GM21390 (cell line): ENCODE data around the gene CHAMP1.
"Not testable (repeated sequence)": the region's sequence is repeated elsewhere in the genome, so short reads cannot be mapped to it uniquely, and the experiment has no call there.

Experiments used
- ATAC-seq: cut with Tn5 transposase; IDR thresholded peaks from one replicate; pipeline ENCODE4 v1.9.1; 2021; ENCODE audit not compliant: unreplicated experiment

The CHAMP1 gene

DNA sequence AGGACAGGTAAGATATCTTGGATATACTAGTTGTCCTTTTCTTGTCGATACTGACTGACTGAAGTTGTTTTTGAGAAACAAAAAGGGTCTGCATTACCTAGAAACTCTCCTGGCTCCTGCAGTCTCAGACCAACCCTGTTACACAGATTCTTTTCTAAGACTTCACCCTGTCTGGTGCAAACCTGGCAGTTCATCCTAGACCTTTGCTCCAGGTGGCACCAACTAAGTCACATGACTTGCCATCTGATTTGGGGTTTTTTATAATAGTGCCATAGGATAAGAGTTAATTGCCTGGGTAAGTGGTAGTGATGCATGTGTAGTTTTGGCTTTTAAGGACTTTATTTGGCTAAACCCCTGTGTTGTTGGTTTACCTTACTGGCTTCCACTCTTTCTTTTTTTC, 14.3 kb downstream of the CHAMP1 start:
- no peak for ATAC-seq

DNA sequence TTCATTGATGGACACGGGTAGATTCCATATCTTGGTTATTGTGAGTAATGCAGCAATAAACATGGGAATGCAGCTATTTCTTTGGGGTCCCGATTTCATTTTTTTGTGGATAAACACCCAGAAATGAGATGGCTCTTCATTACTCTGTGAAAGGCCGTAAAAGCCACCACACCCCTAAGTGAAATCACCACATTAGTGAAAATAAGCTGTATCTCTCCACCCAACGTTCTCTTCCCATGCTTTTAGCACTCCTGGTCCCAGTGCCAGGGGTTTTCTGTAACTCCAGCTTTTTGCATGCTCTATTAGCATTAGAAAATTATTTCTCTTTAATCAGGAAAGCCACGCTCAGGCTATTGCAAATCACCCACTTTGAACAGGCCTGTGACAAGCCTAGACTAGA, 15.8 kb downstream of the CHAMP1 start:
- no peak for ATAC-seq

DNA sequence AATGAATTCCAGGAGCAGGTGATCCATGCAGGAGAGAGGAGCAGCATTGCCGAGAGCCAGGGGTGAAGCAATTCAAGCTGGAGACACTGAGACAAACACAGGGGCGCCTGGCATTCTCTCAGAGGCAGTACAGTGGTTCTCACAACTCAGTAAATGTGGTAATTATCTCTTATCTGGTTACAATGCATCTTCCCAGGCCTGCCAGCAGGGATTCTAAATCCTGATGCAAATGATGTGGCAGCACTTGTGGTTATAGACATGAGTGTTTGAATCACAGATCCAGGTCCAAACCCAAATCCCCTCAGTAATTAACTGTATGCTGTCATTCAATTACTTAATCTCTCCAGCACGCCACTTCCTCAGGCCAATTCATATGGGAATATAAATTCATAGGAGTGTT, 19.6 kb downstream of the CHAMP1 start:
- ATAC-seq, result not testable (repeated sequence)

DNA sequence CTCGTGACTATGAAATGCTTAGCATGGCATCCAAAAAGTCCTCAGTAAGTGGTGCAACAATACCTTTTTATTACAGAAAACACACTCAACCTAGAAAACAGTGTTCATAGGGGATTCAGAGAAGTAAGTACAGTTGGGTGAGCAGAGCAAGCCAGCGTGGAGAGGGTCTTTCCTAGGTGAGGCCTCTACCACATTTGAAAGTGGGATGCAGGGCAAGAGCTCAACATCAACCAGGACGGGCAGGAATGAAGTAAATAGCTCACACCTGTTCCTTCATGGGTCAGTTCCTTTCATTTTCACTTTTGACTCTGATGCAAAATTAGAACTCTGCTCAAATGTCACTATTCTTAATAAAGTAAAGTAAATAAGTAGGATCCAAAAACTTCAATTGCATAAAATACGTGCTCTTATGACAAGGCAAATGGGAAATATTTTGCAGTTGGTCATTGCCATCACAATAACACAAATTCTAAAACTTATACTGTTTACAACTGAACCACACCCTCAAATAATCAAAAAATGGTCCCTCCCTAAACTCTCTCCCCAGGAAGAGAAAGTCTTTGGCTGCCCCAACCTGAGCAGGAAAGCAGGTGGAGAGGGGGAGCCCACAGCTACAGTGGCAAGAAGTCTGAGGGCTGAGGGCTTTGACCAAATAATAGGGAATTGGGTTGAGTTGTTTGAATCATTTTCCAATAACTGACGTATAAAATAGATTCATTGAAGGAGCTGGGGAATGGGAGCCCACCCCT, 20.2 kb downstream of the CHAMP1 start:
- no peak for ATAC-seq

DNA sequence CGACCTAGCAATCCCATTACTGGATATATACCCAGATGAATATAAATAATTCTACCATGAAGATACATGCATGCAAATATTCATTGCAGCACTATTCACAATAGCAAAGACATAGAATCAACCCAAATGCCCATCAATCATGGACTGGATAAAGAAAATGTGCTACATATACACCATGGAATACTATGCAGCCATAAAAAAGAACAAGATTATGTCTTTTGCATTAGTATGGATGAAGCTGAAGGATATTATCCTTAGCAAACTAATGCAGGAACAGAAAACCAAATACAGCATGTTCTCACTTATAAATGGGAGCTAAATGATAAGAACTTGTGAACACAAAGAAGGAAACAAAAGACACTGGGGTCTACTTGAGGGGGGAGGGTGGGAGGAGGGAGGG, 22.2 kb downstream of the CHAMP1 start:
- ATAC-seq, result not testable (repeated sequence)

DNA sequence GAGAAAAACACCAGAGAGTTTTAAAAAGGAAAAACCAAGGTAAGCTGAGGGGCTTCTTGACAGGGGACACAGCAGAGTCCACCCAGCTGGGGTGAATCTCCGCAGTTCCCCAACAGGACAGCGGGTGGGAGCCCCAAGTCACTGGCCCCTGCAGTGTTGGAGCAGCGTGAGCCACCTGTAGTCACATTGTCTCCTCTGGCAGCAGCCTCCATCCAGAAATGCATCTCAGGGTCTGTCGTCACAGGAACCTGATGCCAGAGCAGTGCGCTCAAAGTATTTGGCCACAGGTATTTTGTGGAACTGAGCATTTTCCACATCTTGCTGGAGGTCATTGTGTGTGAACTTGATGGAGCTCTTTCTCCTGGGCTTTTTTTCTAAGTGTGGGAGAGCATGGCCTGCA, 24.7 kb downstream of the CHAMP1 start:
- no peak for ATAC-seq

DNA sequence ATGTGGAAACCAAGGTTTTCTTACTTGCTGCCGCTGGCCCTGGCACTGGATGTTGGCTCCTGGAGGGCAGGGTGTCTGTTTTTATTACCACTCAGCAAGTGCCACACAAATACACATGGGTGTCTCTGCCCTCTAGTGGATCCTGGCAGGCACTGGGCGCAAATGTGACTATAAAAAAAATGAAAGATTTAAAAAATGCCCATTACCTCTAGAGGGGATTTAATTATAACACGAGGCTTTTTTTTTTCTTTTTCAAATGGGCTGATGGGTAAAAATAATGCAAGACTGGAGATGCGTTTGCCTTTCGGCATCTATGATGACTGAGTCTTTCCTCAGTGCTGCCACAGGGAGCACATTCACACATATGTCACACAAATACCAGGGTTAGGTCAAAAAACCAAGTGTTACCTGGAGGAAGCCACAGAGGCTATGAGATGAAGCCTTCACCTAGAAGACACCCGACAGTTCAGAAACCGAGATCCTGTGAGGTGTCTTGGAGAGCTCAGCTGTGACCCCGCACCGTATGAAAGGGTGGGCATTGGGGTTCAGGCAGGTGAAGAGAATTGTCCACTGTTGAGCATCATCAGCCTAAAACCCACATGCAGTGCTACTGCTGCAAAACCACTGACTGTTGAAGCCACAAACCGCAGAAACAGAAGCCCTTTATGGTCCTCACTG, 25.7 kb downstream of the CHAMP1 start:
- no peak for ATAC-seq

DNA sequence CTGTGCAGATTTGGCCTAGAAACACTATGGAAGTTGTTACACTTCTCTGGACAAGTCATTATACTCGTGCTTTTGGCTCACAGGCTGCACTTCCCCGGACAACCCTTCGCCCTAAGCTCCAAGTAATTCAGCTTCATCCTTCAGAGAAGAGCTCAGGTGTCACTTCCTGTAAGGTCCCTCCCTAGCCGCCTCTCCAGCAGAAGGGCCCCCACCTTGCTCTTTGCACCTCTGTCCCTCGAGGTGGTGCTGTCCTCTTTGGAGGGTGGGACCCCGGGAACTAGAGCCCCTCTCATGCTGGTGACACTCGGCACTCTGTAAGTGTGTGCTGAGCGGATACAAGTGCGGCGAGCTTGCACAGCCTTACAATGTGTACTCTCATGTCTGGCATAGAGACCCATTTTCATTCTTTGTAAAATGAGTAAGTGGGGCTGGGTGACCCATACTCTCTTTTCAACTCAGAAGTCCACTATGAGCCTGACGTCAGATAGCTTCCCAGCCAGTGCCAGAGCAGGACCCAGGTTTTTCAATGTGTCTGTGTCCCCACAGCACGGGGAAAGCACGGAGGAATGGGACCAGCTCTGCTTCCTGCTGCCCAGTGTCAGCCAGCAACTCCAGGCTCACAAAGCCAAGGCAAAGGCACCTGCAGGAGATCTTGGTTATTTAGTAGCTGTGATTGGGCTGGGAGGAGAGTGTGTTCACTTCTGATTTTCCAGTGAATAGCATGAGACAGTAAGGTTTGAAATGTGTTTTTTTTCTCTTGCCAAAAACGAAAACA, 26.9 kb downstream of the CHAMP1 start:
- no peak for ATAC-seq

DNA sequence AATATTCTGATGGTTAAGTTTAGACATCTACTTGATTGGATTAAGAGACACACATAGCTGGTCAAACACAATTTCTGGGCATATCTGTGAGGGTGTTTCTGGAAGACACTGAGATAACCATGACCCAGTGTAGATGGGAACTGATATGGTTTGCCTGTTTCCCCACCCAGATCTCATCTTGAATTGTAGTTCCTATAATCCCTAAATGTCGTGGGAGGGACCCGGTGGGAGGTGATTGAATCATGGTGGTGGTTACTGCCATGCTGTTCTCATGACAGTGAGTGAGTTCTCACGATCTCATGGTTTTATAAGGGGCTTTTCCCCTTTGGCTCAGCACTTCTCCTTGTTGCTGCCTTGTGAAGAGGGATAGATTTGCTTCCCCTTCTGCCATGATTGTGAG, 33.0 kb downstream of the CHAMP1 start:
- ATAC-seq, result not testable (repeated sequence)

DNA sequence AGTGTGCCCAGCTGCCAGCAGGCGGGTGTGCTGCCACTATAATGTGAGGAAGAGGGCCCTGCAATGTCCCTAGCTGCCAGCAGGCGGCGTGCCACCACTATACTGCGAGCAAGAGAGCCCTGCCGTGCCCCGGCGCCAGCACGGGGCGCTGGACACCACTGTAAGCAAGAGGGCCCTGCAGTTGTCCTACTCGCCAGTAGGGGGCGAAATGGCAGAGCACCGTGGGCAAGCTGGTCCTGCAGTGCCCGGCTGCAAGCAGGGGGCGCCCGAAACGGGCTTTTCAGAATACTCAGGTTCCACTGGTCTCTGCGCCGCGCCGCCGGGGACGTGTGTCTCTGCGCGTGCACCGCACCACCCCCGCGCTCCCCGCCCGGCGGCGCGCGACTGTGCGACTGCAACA, 38.5 kb downstream of the CHAMP1 start:
- not testable (repeated sequence) for ATAC-seq

DNA sequence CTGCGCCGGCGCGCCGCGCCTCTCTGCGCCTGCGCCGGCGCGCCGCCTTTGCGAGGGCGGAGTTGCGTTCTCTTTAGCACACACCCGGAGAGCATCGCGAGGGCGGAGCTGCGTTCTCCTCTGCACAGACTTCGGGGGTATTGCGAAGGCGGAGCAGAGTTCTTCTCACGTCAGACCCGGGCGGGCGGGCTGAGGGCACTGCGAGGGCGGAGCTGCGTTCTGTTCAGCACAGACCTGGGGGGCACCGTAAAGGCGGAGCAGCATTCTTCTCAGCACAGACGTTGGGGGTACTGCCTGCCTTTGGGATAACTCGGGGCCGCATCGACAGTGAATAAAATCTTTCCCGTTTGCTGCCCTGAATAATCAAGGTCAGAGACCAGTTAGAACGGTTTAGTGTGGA, 39.1 kb downstream of the CHAMP1 start:
- not testable (repeated sequence) for ATAC-seq
